ENCODE measurements around the gene HLA-DOA. TPM values are rescaled to one million over a fixed set of nuclear protein-coding genes. Genes with fewer than 3 reads are reported as not detected.

The HLA-DOA gene
- total RNA-seq, 1 donor from 2014 or later, result 30.2 TPM

- Histone ChIP-seq H3K27ac (peak overlapping the region; percentile 100), H3K4me3 (peak overlapping the region; percentile 71 to 80), H3K36me3 (peaks cover 0 to 6% of the 10 kb centered on the region in 2 donors), H3K27me3 (no peaks in the 10 kb centered on the region), H3K4me1 (peaks cover 25% of the 10 kb centered on the region), H3K9me3 (no peaks in the 10 kb centered on the region)
- peak in 1 of 2 donors; percentile 95 for DNase-seq (ENCODE audit: extremely low spot score in 2 of 2)
- TF ChIP-seq CTCF (IDR thresholded peaks at IDR 0.05), result no peak
- no peak for TF ChIP-seq POLR2AphosphoS5 (IDR thresholded peaks at IDR 0.05; ENCODE audit: insufficient read depth in 1 of 2, low read depth in 1 of 2)
- TF ChIP-seq POLR2A (IDR thresholded peaks at IDR 0.05), result no peak
- intact Hi-C loops (cut with DNase I), result no loop called here
Measured at GRCh38 chr6:32968867-32969684, 40.3 kb downstream of the HLA-DOA start.

GRCh38 chr6:32968093-32968866 is 41.1 kb downstream of the HLA-DOA start, which contains the start of gene BRD2:
BRD2 (plus strand) TSS chr6:32968594; CDS start chr6:32972899, 4,305 bp downstream.
- H3K9me3 ChIP-seq, result no peaks in the 10 kb centered on the region
- peaks cover 0 to 6% of the 10 kb centered on the region in 2 donors for H3K36me3 ChIP-seq
- no peaks in the 10 kb centered on the region for H3K27me3 ChIP-seq
- H3K4me3 ChIP-seq, result peak within 1 kb of the TSS; percentile 71 to 80
- peak within 1 kb of the TSS; percentile 100 for H3K27ac ChIP-seq
- peaks cover 24% of the 10 kb centered on the region for H3K4me1 ChIP-seq
- DNase-seq (ENCODE audit: extremely low spot score in 2 of 2), result peak in 1 of 2 donors; percentile 99
- intact Hi-C loops (cut with DNase I), result no loop called here
- TF ChIP-seq CTCF (IDR thresholded peaks at IDR 0.05) (no peak), POLR2A (IDR thresholded peaks at IDR 0.05) (peak; percentile 56 to 97), POLR2AphosphoS5 (IDR thresholded peaks at IDR 0.05; ENCODE audit: insufficient read depth in 1 of 2, low read depth in 1 of 2) (peak; percentile 90 to 99)

- DNase-seq (ENCODE audit: extremely low spot score in 2 of 2), result no peak
- Histone ChIP-seq H3K27ac (peak overlapping the region; percentile 100), H3K4me3 (peak overlapping the region; percentile 71 to 80), H3K36me3 (peaks cover 0 to 2% of the 10 kb centered on the region in 2 donors), H3K4me1 (peaks cover 24% of the 10 kb centered on the region), H3K27me3 (no peaks in the 10 kb centered on the region), H3K9me3 (no peaks in the 10 kb centered on the region)
- intact Hi-C loops (cut with DNase I), result no loop called here
- TF ChIP-seq CTCF (IDR thresholded peaks at IDR 0.05) (peak in 2 of 3 experiments; percentile 19 to 39), POLR2AphosphoS5 (IDR thresholded peaks at IDR 0.05; ENCODE audit: insufficient read depth in 1 of 2, low read depth in 1 of 2) (no peak)
Measured at GRCh38 chr6:32967151-32968091, 42.0 kb downstream of the HLA-DOA start.

- Histone ChIP-seq H3K4me3 (no peak overlapping the region), H3K27me3 (no peaks in the 10 kb centered on the region), H3K27ac (no peak overlapping the region), H3K4me1 (peaks cover 24% of the 10 kb centered on the region), H3K9me3 (no peaks in the 10 kb centered on the region), H3K36me3 (no peaks in the 10 kb centered on the region)
- no peak for DNase-seq (ENCODE audit: extremely low spot score in 2 of 2)
- intact Hi-C loops (cut with DNase I), result no loop called here
- TF ChIP-seq POLR2AphosphoS5 (IDR thresholded peaks at IDR 0.05; ENCODE audit: insufficient read depth in 1 of 2, low read depth in 1 of 2), result no peak
- no peak for TF ChIP-seq CTCF (IDR thresholded peaks at IDR 0.05)
- TF ChIP-seq POLR2A (IDR thresholded peaks at IDR 0.05), result no peak
Measured at GRCh38 chr6:32964776-32965175, 44.6 kb downstream of the HLA-DOA start.
